ENCODE data around the gene SPOPL.
"Not testable (repeated sequence)": the region's sequence is repeated elsewhere in the genome, so short reads cannot be mapped to it uniquely, and the experiment has no call there.

SPOPL gene

DNA sequence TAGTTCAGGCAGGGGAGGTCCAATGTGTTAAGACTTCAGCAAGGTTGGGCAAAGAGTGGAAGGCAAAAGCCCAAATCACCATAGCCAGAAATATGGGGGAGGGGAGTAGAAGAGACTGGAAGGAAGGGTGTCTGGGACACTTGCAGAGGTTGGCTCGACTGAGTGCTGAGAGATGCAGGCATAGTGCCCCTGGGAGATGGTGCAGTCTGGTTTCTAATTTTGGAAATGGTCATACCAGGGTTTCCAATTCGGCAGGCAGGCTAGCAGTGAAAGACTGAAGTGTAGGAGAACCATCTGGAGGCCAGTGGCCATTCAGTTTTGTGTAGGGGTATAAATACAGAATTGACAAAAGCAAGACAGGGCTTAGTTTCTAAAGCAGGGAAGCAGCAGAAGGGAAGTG lies 6.2 kb upstream of the SPOPL start:
- DNase-seq = no peak

DNA sequence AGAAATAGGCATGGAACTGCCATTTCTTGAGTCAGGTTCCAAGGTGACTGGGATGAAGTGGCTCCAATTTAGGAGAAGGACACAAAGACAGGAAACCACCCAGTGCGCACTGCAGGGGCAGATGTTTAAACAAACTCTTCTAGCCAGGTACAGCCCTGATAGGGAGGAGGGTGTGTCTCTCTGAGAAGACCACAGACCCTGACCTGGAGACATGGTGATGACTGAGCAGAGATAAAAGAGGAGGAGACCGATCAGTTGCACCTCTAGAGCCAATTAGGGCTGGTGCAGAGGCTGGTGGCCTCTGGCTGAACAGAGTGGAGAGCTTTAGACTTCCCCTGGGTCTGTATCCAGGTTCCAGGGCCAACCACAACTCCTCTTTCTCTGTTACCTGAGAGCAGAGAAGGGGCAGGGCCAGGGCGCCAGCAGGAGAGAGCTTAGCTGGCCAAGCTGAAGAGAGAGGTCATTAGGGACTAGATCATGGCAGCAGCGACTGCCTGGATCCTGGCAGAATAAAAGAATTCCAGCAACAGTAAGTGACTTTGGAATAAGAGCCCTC lies 5.4 kb upstream of the SPOPL start:
- no peak for DNase-seq

DNA sequence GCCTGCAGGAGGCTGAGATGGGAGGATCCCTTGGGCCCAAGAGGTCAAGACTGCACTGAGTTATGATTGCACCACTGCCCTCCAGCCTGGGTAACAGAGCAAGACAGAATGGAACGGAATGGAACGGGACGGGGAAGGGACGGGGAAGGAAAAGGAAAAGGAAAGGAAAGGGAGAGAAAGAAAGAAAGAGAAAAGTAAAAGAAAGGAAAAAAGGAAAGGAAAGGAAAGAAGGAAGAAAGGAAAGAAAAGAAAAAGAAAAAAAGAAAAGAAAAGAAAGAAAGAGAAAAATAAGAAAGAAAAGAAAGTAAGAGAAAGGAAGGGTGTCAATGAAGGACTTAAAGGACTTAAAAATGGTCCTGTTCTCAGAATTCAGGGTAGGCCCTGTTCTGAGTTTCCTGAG lies 4.3 kb upstream of the SPOPL start:
- no peak for DNase-seq

DNA sequence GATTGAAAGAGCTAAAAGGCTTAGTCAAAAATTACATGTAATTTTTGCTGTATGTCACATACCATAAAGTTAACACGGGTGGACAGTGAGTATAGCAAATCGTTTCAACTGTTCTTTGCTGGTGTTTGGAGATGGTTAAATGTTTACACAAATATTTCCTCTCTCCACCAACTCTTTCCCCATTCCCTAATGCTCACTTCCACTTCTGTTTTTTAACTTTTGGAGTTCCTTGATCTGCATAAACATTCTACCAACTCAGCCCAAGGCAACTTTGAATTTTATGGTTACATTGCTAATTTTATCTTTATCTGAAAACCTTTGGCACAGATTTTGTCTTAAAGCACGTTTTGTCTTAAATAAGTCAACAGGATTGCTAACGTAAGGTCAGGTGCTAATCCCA lies 1.9 kb upstream of the SPOPL start:
- DNase-seq = no peak

DNA sequence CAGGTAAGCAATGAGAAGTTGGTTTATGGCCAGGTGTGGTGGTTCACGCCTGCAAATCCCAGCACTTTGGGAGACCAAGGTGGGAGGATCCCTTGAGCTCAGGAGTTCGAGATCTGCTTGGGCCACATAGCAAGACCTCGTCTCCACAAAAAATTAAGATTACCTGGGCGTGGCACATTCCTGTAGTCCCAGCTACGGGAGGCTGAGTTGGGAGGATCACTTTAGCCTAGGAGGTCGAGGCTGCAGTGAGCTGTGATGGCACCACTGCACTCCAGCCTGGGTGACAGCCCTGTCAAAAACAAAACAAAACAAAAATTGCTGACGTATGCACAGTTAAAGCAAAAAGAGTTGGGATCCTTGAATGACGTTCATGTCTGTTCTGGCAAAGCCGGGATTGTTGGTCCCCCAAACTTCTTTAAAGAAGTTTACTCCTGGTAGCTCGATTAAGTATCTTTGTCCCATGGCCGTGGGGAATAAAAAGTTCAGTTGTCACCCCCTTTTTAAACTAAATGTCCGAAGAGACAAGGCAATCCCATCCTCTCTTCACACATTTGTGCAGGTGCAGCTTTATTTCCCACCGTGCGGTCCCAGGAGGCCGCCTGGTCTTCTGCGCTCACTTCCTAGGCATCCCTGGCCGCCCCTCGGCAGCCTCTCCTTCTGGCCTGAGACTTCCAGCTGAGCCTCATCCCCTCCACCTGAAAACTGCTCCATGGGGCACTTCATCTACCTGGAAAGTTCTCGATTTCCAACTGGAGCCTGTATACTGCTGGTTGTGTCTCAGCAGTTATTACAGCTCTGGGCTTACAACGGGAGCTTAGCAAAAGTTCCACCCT lies 762 bp upstream of the SPOPL start:
- no peak for DNase-seq

DNA sequence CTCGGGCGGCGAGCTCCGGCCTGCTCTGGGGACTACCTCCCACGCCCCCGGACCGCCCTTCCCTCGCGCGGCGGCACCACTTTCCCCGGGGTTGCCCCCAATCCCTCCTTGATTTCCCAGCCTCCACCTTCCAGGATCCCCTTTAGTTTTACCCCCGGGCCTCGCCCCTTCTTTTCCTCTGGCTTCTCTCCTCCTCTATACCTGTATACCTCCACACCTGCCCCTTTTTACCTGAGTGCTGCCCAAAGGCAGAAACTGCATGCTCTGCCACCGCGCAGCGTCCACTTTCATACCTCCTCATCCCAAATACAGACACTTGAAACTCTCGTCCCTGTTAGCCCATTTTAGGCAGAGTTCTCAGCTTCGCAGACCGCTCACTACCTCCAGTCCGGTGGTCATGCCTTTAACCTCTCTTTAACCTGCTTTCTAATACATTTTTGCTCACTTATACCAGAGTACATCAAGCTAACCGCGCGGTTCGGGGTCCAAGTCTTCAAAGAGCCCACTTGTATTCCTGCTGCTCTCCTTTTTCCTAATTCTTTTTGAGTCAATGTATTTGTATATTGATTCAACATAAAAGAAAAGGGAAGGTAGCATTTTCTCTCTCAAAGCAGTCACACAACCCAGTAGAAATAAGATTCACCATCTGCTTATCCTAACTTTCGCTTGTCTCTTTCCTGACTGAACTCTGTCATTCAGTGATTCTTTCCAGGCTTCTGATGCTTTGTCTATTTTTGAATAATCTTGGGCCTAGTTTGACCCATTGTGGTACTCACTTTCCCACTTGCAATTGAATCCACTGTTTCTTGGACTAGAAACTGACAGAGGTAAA lies 901 bp downstream of the SPOPL start:
- DNase-seq = no peak

DNA sequence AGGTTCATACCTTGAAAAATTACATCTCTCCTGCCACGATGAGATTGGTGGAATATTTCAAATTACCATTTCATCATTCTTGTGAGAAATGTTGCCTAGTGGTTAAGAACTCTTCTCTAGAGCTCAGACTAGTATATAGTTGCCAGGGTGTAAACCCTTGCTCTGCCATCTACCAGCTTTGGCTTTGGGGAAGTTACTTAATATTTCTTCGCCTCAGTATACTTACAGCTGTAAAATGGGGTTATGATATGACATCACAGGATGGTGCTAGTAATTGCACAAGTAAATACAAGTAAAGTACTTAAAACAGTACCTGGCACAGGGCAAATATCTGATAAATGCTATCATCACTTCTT lies 1.5 kb downstream of the SPOPL start:
- DNase-seq = no peak

DNA sequence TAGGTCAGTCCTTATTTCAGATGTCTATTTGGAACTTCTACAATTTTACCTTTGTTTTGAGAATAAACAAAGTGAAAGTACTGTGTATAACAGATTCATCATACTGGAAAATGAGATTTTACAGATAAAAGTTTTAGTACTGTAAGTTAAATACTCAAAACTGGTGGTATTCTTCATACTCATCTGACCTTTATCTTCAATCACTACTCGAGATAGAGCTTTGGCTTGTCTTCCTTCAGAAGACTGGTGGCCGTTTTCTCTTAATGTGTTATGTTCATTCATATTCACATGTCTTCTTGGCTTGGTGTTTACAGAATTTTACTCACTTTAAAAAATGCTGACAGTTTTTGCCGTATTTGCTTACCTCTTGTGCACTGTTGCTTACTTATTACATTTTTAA lies 2.1 kb downstream of the SPOPL start:
- no peak for DNase-seq

DNA sequence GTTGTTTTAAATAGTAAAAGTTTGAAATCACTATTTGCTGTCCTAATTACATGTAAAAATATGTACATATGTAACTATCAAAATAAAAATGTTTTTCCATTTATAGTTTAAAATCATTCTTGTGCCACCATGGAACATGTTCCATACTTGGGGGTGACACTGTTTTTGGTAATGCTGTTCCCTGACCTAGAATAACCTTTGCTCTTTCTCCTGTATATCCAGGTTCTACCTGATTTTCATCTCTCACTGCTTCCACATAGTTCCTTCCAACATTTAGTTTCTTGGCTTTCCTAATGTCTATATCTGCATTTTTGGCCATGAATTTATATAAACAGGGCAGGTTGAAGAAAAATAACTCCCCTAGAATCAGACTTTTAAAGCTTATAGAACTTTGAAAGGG lies 2.5 kb downstream of the SPOPL start:
- no peak for DNase-seq

DNA sequence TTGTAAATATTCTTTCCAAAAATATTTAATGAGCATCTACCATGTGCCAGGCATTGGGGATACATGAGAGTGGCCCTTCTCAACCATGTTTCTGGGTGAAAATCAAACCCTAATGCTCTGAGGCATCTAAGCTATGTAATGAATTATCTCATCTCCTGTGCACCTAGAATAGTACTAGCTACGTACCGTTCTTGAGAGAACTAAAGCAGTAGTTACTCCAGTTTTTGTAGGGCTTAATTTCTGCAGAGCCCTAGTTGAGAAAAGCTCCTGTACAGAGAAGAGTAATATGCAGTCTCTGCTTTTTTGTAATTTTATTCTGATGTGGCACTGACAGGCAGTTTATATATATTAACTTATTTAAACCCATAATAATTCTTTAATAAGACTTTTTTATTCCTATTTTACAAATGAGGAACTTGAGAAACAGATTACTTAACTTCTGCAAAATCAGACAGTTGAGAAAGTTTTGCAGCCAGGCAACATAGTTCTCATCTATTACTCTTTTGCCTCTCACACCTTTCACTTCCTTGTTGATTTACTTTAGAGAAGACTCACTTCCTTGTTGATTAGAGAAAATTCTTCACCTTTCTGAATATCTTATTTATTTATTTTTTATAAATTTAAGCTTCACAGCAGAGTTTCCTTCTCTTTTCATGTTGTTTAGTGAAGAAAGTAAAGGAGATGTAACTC lies 3.1 kb downstream of the SPOPL start:
- no peak for DNase-seq

DNA sequence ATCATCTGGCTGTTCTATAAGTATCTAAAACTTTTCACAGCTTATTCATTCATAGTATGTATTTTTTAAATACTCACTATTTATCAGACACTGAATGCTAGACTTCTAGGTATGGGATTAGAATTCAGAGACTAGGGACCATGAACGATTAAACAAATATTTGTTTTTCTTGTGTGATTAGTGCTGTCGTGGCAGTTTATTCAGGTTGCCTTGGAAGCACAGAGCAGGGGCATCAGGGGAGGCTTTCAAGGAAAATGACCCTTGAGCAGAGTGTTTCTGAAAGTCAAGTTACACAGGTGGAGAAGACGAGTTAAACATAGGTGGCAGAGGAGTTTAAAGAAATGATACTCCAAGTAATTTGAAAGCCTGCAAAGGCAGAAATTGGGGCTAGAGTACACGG lies 5.7 kb downstream of the SPOPL start:
- peak; percentile 29 to 48 for DNase-seq

DNA sequence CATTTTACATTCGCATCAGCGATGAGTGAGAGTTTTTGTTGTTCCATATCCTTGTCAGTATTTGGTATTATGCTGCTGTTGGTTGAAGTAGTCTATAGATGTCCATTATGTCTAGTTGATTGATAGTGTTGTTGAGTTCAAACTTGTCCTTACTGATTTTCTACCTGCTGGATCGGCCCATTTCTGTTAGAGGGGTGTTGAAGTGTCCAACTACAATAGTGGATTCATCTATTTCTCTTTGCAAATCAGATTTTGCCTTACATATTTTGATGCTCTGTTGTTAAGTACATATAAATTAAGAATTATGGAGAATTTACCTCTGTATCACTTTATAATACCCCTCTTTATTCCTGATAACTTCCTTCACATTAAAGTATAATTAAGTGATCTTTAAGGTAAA lies 8.7 kb downstream of the SPOPL start:
- DNase-seq = no peak

DNA sequence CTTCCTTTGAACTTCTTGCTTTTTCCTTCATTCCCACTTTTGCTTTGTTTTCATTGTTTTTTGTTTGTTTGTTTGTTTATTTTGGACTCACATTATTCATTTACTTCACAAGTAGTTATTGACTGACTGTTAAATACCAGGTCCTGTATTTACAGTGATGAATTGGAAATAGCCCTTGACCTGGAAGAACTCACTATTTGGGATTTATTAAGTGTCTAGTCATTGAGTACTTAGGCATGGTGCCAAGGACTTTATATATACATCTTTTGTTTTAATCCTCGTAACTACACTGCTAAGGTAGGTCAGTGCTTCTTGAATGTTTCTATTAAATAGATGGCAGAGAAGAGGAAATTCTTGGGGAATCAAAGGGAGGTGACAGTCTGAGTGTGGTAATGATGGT lies 11.1 kb downstream of the SPOPL start:
- DNase-seq = no peak

DNA sequence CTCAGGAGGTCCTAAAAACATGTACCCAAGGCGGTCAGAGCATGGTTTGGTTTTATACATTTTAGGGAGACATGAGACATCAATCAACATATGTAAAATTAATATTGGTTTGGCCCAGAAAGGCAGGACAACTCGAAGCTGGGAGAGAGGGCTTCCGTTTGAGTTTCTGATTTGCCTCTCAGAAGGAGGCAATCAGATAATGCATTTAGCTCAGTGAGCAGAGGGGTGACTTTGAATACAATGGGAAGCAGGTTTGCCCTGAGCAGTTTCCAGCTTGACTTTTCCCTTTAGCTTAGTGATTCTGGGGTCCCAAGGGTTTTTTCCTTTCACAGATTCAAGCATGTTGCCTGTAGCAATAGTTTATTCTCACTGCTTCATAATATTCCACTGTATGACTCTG lies 12.6 kb downstream of the SPOPL start:
- no peak for DNase-seq

DNA sequence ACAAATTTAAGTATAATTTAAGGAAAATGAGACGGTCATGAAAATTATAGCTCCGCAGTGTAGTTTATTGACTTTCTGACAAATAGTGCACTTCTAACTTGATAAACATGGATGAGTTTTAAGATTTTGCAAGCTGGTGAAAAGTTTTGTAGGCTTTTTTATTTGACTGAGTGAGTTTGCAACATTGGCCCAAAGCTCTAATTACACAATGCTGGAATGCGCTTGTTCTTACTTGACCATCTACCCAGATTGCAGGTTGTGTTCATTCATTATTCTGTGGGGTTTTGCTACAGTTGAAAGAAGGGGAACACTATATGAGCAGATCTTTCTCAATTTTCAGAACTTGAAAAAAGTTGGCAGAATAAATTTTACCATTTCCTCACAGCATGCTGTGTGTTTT lies 13.5 kb downstream of the SPOPL start:
- DNase-seq = no peak

DNA sequence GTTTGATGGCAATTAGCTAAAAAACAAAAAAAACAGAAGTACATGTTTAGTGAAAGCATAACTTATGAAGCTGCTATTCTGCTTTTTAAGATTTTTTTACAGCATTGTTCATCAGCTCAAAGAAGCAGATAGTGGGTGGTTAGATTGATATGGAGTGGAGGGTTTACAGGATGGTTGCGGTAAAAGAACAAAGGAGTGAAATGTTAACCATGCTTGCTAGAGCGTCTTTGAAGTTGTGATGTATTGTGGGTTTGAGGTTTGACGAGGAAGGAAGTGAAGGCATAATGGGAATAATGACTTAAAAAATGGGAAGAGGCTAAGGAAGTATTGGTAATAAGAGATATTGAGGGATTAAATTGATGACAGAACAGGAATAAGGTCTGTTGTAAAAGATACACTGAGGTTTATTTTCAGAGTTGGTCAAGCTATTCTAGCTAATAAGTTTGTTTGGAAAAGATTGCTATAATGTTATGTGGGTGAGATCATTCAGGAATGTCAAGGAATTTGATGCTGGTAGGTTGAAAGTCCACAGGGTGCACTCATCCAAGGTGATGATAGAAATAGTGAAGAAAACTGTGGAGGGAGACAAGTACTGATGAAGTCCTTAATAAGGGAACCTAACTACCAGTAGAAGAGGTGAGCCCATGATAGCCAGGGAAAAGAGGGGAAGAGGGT lies 14.6 kb downstream of the SPOPL start:
- DNase-seq = no peak

DNA sequence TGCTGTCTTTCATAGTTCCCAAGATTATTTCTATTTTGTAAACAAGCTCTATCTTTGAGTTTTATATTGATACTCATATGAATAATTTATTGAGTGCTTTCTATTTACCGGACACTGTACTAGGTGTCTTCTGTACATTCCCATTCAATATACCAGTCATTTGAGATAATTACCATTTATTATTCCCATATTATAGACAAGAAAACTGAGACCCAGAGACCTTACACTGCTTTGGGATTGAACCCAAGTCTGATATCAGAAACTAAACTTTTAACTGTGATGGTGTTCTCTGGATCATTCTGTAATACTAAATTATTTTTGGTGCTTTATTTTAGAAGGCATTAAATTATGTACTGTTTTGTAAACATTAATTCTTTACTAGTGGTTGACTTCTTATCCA lies 17.3 kb downstream of the SPOPL start:
- DNase-seq = no peak

DNA sequence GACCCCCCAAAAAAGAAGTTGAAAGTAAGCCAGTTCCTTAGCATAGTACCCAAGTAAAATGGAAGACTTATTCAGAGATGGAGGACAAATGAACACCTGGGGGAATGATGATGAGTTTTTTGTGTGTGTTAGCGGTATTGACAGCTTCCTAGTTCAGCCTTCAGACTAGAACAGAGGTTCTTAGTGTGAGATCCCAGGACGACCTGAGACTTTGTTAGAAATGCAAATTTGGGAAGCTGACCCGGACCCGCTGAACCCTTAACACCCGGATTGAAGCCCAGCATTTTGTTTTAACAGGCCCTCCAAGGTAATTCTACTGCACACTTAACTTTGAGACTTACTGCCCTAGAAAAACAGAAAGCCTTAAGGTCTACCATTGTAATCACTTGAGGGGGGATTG lies 20.3 kb downstream of the SPOPL start:
- DNase-seq = no peak

DNA sequence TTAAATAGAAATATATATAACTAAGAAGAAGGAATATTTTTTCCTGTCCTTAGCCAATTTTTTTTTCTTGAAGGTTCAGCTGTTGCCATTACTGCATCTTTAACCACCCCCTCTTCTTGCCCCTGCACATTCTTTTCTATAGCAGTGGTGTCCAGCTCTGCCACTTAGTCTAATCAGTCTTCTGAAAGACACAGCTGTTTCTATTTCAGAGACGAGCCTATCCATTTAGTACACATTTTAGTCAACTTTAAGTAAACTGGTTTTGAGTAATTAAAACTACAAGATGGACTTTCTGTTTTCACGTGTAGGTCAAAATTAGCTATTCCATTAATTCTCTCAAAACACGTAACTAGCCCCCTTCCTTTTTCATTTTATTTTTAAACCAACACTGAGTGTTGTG lies 21.0 kb downstream of the SPOPL start:
- no peak for DNase-seq

DNA sequence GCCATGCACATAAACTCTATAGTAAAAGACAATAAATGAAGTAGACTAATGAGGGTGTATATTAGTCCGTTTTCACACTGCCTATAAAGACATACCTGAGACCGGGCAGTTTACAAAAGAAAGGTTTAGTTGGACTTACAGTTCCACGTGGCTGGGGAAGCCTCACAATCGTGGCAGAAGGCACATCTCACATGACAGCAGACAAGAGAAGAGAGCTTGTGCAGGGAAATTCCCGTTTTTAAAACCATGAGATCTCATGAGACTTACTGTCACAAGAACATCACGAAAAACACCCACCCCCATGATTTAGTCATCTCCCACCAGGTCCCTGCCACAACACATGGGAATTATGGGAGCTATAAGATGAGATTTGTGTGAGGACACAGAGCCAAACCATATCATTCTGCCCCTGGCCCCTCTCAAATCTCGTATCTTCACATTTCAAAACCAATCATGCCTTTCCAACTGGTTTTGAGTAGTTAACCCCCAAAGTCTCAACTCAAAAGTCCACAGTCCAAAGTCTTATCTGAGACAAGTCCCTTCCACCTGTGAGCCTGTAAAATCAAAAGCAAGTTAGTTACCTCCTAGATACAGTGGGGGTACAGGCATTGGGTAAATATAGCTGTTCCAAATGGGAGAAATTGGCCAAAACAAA lies 21.6 kb downstream of the SPOPL start:
- not testable (repeated sequence) for DNase-seq

DNA sequence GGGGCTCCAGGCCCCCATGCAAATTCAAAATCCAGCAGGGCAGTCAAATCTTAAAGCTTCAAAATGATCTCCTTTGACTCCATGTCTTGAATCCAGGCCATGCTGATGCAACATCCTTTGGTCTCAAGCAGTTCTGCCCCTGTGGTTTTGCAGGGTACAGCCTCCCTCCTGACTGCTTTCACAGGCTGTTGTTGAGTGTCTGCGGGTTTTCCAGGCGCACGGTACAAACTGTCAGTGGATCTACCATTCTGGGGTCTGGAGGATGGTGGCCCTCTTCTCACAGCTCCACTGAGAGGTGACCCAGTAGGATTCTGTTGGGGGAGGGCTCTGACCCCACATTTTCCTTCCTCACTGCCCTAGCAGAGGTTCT lies 22.1 kb downstream of the SPOPL start:
- DNase-seq = not testable (repeated sequence)

DNA sequence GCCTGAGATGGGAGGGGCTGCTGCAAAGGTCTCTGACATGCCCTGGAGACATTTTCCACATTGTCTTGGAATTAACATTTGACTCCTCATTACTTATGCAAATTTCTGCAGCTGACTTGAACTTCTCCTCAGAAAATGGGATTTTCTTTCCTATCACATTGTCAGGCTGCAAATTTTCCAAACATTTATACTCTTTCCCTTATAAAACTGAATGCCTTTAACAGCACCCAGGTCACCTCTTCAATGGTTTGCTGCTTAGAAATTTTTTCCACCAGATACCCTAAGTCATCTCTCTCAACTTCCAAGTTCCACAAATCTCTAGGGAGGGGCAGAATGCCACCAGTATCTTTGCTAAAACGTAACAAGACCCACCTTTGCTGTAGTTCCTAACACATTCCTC lies 22.8 kb downstream of the SPOPL start:
- not testable (repeated sequence) for DNase-seq

DNA sequence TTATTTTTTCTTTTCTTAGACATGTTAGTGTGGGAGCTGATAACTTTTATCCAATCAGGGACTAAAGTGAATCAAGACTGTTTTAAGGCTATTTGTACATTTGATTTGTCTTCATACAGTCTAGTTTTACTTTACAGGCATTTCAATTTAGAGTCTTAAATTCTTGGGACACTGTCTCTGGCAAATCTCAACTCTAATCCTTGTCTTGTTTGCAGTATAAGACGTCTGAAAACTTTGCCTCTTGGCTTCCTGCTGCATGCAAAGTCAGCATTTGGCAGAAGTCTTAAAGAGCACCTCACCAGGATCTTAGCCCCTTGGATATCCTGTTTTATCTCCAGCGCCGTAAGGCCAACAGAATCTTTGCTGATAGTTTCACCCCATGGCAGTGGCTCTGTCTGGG lies 30.3 kb downstream of the SPOPL start:
- DNase-seq = no peak

All from NCI-H1930 (cell line).